ENCODE data around the gene CDYL2.

- no peak for TF ChIP-seq TOX (CRISPR knock-in tag; IDR thresholded peaks at IDR 0.05; ENCODE audit: borderline replicate concordance)
- TF ChIP-seq PATZ1 (CRISPR knock-in tag; IDR thresholded peaks at IDR 0.05; ENCODE audit: borderline replicate concordance), result no peak
- no peak for TF ChIP-seq ISL1 (CRISPR knock-in tag; IDR thresholded peaks at IDR 0.05)
- TF ChIP-seq ZNF70 (CRISPR knock-in tag; IDR thresholded peaks at IDR 0.05), result no peak
- TF ChIP-seq ZFP3 (CRISPR knock-in tag; IDR thresholded peaks at IDR 0.05), result no peak
- no peak for TF ChIP-seq BACH2 (CRISPR knock-in tag; IDR thresholded peaks at IDR 0.05; ENCODE audit: borderline replicate concordance)
- no peak for TF ChIP-seq CREB5 (CRISPR knock-in tag; IDR thresholded peaks at IDR 0.05; ENCODE audit: low read depth)
Observed at GRCh38 chr16:80569440-80570105, 234.8 kb downstream of the CDYL2 start.

Measured in SK-N-SH treated with all-trans-retinoic acid at 6 μM for 48 hours (cell line).